LoVo (cell line): ENCODE measurements around the gene SPATC1L.
"Not testable (repeated sequence)": the region's sequence is repeated elsewhere in the genome, so short reads cannot be mapped to it uniquely, and the experiment has no call there.

Source experiments
- DNase-seq: peaks from one replicate; pipeline ENCODE4 v3.0.0-alpha.2; 2016; ENCODE audit warnings: low spot score

The SPATC1L gene

DNA sequence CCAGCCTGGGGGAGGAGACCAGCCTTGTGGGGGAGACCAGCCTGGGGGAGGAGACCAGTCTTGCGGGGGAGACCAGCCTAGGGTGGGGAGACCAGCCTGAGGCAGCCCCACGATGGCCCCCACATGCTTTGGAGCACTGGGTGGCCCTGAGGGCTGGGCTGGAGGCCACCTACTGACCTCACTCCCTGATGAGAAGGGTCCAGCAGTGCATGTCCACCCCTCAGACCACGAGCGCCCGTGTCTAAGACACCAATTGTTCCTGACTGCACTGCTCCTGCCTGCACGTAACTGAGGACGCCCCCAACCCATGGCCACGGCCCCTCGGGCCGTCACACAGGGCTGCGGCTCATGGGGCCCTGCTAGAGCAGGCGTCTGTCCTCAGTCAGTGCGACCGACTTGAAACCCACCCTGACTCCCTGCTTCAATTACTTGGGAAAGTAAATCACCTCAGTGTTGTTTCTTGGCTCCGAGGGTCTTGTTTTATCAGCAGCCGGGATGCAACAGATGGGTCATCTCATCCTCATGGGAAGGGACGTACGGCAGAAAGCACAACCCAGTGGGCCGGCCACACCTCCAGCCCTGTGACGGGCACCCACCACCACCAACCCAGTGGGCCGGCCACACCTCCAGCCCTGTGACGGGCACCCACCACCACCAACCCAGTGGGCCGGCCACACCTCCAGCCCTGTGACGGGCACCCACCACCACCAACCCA lies at the start of gene SPATC1L:
Gene SPATC1L (minus strand): TSS at position 550 of the 715 bp plus-strand sequence. CDS start 1,643 bp downstream, outside the sequence.
- DNase-seq: no peak

DNA sequence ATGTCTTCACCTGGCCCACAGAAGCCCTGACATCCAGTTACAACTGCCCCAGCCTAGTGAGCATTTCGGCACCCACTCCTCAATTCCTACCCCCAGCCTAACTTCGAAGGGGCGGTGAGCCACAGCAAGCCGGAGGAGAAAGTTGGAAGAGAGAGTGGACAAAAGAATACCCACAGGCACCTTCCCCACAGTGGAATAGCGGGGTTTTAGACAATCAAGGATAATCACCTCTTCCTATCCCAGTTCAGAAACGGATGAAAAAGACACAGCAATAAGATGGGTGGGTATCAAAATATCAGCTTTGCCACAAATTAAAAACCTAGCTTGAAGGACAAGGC lies 45.6 kb upstream of the SPATC1L start:
- no peak for DNase-seq

GRCh38 chr21:46229133-46229922 lies 45.1 kb upstream of the SPATC1L start:
- no peak for DNase-seq

GRCh38 chr21:46228345-46229051 lies 44.2 kb upstream of the SPATC1L start, which contains the start of gene LSS:
Gene LSS, minus strand, starts transcription at chr21:46228774. Its CDS starts 29 bp downstream, at chr21:46228745.
- DNase-seq: peak; percentile 95

- no peak for DNase-seq
Observed at GRCh38 chr21:46227811-46228344, 43.6 kb upstream of the SPATC1L start.

- no peak for DNase-seq
Observed at GRCh38 chr21:46226920-46227599, 42.8 kb upstream of the SPATC1L start.

DNA sequence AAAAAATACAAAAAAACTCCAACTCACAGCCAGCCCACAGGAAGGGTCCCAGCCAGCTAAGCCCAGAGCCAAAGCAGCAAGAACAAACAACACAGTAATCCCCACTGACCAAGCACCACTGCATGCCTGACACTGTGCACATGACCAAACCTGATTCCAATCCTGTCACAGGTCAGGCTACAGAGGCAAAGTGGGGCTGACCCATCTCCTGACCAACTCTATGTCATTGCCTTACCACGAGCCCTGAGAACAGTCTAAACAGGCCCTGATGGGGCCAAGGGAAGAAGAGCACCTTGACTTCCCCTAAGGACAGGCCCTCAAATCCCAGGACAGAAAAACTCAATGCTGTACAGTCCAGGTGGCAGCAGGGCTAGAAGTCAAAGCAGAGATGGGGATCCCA lies 41.9 kb upstream of the SPATC1L start:
- no peak for DNase-seq

DNA sequence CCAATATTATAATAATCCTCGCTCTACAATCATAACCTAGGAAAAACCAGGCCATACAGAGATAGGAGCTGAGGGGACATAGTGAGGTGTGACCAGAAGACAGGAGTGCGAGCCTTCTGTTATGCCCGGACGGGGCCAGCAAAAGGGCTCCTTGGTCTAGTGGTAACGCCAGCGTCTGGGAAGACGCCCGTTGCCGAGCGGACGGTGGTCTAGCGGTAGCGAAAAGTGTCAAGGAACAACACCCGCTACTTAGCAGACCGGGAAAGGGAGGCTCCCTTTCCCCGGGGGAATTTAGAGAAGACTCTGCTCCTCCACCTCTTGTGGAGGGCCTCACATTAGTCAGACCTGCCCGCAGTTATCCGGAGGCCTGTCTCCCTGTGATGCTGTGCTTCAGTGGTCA lies 39.4 kb upstream of the SPATC1L start:
- DNase-seq: not testable (repeated sequence)

DNA sequence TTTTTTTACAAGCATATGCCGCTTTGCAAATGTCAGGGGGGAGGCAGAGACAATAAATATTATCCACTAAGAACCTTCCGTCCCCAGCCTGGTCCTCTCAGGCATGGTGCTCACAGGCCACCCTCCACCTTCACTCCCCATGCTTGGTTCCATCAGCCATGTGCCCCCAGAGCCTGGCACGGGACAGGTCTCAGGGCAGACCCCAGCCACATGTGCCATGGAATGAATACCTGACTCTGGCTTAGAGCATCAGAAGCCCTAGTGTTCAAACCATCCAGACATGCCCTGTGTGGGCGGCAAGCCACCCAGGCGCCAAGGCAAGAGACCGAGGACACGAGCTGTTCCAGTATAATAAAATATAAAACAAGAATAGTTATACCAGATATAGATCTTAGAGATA lies 39.0 kb upstream of the SPATC1L start:
- no peak for DNase-seq

DNA sequence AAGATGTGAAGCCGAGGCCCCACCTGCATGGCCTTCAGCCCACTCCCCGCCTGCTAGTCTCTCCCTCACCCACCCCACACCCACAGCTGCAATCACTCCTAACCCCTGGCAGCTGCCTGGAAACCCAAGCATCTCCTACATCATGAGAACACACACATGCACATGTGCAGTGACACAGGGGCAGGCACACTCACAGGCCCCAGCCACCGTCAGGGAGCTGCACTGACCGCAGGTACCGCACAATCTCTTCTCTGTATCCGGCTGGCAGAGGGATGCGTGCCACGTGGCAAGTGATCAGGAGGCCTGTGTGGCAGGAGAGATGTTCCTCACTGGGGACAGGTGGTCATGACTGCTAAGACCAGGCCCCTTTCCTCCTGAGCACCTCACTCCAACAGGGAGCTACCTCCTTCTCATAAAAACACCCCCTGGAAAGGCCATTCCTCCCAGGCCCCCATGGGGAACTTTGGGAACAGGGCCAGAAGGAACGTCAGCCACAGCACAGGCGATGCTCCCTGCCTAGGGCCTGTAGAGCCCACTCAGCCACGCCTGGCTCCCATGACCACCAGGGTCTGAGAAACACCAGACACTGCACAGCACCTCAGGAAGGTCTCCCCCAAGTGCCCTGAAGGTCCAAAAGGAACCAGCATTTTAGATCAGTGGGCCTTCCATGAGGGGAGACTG lies 38.3 kb upstream of the SPATC1L start:
- no peak for DNase-seq

DNA sequence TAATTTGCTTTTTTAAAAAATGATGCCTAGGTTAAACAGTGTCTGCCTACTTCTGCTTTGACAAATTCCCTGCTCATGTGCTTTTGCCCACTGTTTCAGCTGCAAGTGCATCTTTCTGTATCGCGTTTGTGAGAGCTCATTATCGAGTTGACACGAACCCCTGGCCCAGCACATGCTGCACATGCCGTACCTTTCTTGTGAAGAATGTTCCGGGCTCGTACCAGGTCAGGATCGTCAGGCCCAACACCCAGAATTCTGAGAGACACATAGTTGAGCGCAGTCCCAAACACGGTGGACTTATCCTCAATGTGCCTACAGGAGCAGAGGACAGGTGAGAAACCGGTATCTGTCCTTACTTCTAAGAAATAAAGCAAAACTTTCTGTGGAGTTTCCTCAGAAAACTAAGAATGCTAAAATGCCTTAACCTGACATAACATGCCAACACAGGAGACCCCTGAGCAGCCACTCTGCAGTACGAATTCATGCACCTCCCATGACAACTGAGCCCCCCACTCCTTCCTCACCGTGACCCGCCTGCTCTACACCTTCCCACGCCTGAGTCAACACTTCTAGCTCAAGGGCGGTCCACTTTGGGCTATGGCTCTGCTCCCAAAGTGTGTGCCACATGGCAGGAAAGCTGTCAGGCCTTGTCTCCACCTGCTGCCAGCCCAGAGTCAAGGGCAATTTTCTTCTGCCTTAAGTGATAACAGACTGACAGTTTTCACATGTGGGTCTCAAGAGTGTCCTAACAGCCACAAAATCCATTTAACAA lies 37.6 kb upstream of the SPATC1L start:
- no peak for DNase-seq

DNA sequence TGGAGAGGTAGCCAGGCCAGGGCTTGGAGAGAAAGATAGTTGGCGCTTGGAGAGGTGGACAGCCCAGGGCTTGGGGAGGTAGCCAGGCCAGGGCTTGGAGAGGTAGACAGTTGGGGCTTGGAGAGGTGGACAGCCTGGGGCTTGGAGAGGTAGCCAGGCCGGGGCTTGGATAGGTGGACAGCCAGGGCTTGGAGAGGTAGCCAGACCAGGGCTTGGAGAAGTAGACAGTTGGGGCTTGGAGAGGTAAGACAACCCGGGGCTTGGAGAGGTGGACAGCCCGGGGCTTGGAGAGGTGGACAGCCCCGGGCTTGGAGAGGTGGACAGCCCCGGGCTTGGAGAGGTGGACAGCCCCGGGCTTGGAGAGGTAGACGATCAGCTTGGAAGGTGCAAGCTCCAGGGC lies 36.6 kb upstream of the SPATC1L start:
- no peak for DNase-seq

- DNase-seq: no peak
Observed at GRCh38 chr21:46220275-46220810, 36.1 kb upstream of the SPATC1L start.

DNA sequence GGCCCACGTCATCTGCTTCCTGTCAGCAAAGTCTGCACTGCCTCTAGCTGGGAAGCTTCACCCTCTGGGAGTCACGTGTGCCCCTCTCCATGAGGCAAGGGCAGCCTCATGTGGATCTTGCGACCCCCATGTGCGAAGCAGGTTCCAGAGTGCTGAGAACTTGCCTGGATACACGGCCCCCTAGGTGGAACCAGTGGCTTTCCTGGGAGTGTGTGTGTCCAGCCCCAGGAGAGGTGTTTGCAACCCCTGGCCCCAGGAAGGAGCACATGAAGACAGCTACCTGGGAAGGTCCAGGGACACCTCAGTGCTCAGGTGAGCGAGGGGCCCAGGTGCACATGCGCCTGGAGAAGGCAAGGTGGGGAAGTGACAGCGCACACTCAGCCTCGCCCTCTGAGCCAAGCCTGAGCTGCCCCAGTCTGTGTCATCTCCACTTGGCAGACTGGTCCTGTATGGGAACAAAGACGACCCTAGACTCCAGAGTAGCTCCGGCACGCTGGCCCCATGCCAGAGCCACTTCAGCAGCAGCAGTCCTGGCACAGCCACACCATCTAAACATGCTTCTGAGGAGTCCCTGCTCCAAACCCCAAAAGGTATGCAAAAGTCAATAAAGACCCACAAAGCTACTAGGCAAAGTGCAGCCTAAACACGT lies 35.5 kb upstream of the SPATC1L start:
- DNase-seq: no peak

DNA sequence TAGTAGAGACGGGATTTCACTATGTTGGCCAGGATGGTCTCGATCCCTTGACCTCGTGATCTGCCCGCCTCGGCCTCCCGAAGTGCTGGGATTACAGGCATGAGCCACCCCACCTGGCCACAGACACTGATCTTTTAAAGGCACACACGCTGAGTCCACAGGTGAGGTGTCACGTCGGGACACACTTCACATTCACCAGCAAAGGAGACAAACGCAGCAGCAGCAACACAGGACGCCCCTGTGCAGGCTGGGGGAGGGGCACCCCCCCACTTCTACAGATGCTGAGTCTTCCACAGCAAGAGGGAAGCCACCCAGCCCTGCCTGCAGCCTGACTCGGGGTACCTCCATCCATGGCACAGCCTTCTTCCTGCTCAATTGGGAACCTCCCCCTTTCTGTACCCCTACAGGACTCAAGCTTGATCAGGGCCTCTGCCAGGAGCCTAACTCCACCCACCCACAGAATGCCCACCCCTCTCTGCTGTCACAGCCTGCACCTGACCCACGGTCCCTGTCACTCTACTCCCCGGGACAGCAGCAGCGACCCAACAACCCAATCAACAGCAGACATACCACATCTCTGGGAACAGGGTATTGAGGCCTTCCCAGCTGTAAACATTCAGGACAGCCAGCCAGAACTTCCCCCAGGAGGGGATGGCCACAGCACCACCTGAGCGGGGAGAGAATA lies 34.8 kb upstream of the SPATC1L start:
- DNase-seq: no peak

- DNase-seq: no peak
Observed at GRCh38 chr21:46217511-46218196, 33.4 kb upstream of the SPATC1L start.

DNA sequence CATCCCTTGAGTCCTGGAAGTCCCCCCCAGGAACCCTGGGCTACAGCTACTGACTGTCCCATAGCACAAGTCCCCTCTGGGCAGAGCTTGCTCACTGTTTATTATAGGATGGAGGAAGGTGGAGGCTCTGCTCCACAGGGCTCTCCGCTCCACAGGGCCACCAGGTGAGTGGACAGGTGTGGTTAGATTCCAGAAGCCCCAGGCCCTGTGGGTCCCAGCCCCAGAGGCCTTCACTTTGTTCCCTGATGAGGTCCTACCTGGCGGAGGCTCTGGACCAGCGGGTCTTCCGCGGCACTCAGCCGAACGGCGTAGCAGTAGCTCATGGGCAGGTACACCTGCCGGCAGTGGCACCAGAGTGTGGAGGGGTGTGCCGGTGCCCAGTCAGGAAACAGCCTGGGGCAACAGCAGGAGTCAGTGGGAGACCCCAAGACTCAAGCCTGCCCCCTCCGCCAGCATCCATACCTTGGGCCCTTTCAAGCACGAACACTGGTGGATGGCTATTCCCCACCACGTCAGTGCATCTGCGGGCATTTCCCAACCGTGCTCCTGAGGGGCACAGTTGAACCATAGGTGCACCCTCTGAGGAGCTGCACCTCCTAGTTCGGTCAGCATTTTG lies 32.0 kb upstream of the SPATC1L start:
- no peak for DNase-seq
